Testis (tissue), 3 donors: ENCODE data around the gene S100G. TPM values are rescaled to one million over a fixed set of nuclear protein-coding genes. Genes with fewer than 3 reads are reported as not detected.

Source experiments
- DNase-seq: peaks from one replicate; pipeline ENCODE4 v3.0.0-alpha.2; 2019
- H3K27ac ChIP-seq, 2 donors: fragments of 200-600 bp; sonication (generic); one replicate each; pipeline ENCODE4 v1.5.1; 2019
- H3K27me3 ChIP-seq: fragments of 200-600 bp; sonication (generic); one replicate; pipeline ENCODE4 v1.5.1; 2019
- H3K36me3 ChIP-seq: fragments of 200-600 bp; sonication (generic); one replicate; pipeline ENCODE4 v1.5.1; 2017; ENCODE audit warnings: low read depth; ENCODE audit errors: missing control alignments
- H3K4me1 ChIP-seq: fragments of 200-600 bp; sonication (generic); one replicate; pipeline ENCODE4 v1.5.1; 2019
- H3K4me3 ChIP-seq, 2 donors: fragments of 200-600 bp; sonication (generic); one replicate each; pipeline ENCODE4 v1.5.1; 2017 to 2019
- H3K9me3 ChIP-seq: fragments of 200-600 bp; sonication (generic); one replicate; pipeline ENCODE4 v1.5.1; 2017
- CTCF ChIP-seq, 3 experiments: fragments of 450-650 bp in 2 of 3; fragments of 200-600 bp in 1 of 3; sonication (generic) in 1 of 3; IDR thresholded peaks; one replicate each; pipeline ENCODE4 v1.5.1; 2016 to 2019; ENCODE audit warnings: antibody characterized with exemption in 3 of 3, mild to moderate bottlenecking in 2 of 3, moderate library complexity in 1 of 3
- POLR2A ChIP-seq: fragments of 450-650 bp; IDR thresholded peaks from one replicate; pipeline ENCODE4 v1.6.1; 2017; ENCODE audit warnings: antibody characterized with exemption, mild to moderate bottlenecking, moderate library complexity
- WGBS, 2 donors: methylation state at CpG; one replicate each; pipeline ENCODE4 v1.1.5; 2018; 5-methylcytosine and 5-hydroxymethylcytosine counted together
- intact Hi-C: fragments of 100-400 bp; cut with DNase I; formaldehyde crosslinking; loops from one replicate; pipeline ENCODE4 v1.15.1; 2023; ENCODE audit warnings: low total_unique reads
- polyA plus RNA-seq: library from polyadenylated mRNA; stranded (reverse); fragments of 350-450 nt; fragmentation: Illumina TruSeq; extraction: RNeasy Lipid Tissue Mini Kit (QIAGEN cat#74804); gene quantifications from one replicate; pipeline ENCODE4 v1.2.3, GENCODE V29; 2014; ENCODE audit warnings: low read depth, low replicate concordance; ENCODE audit not compliant: insufficient read depth
- total RNA-seq, 2 donors: library from RNA; depleted of rRNA; stranded (reverse); fragments of >200 nt; gene quantifications; one replicate each; pipeline ENCODE4 v1.2.3, GENCODE V29; 2016

Gene S100G
- total and polyA plus RNA-seq, 3 donors from 2014 or later = not detected

DNA sequence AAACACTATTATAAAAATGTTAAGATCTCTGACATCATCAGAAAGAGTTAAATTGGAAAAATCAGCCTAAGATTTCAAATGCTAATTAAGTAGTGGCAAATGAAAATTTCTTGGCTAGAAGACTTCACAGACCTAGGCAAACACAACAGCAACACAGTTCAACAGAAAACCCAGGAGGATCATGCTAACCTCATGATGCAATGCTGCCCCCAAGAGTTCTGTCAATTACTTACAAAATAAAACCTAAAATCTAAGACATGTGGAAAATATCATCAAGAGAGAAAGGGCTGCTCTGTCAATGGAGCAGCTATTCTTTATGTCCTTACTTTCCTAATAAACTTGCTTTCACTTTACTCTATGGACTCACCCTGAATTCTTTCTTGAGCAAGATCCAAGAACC lies 21.0 kb downstream of the S100G start:
- Histone ChIP-seq H3K36me3 (no peaks in the 10 kb centered on the region), H3K4me3 (no peak overlapping the region), H3K4me1 (no peaks in the 10 kb centered on the region), H3K9me3 (no peaks in the 10 kb centered on the region), H3K27ac (no peak overlapping the region), H3K27me3 (no peaks in the 10 kb centered on the region)
- TF ChIP-seq POLR2A (no peak), CTCF (IDR thresholded peaks at IDR 0.05) (no peak)
- peak; percentile 19 for DNase-seq
- intact Hi-C loops = no loop called here

DNA sequence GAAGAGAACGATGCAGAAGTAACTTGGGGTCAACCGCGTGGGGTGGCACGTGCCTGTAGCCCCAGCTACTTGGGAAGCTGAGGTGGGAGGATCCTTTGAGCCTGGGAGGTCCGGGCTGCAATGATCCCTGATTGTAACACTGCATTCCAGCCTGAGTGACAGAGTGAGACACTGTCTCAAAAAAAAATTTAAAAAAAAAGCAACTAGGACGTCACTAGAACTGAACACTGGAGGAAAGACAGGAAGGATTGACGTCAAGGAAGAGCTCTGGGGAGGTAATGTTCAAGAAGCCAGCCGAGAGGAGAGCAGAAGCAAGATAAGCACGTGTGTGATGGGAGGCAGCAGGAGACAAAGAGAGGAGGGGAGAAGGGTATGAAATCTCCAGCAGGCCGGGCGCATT lies 28.7 kb downstream of the S100G start:
- intact Hi-C loops = no loop called here
- no peak for TF ChIP-seq CTCF (IDR thresholded peaks at IDR 0.05)
- TF ChIP-seq POLR2A = no peak
- Histone ChIP-seq H3K4me3 (no peak overlapping the region), H3K36me3 (no peaks in the 10 kb centered on the region), H3K27me3 (no peaks in the 10 kb centered on the region), H3K9me3 (no peaks in the 10 kb centered on the region), H3K4me1 (no peaks in the 10 kb centered on the region), H3K27ac (no peak overlapping the region)
- 61 to 71% methylated on average over 11 of the region's 11 CpGs for WGBS, 2 donors
- DNase-seq = peak; percentile 57

DNA sequence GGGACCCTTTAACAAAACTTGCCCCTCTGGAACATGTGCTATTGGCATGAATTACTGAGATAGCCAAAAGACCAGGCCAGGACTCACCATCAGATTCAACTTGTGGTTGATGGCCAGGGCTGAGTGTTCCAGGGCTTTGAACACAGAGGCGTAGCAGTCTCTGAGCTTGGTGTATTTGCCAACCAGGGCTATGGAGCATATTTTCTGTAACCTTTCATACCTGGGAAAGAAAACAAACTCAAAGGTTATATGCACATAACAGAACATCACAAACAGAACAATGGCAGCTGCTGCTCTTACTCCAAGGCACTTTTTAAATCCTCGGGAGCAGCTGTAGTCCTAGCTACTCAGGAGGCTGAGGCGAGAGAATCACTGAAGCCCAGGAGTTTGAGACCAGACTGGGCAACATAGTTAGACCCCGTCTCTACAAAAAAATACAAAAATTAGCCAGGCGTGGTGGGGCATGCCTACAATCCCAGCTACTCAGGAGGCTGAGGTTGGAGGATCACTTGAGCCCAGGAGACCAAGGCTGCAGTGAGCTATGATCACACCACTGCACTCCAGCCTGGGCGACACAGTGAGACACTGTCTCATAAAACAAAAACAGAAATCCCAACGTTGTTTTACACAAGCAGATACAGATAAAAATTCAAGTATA lies 33.2 kb downstream of the S100G start:
- WGBS, 2 donors = 85 to 99% methylated on average over 6 to 7 of the region's 7 CpGs
- DNase-seq = no peak
- no peaks in the 10 kb centered on the region for H3K36me3 ChIP-seq
- no peak for TF ChIP-seq CTCF (IDR thresholded peaks at IDR 0.05)
- no peak for TF ChIP-seq POLR2A
- no peaks in the 10 kb centered on the region for H3K27me3 ChIP-seq
- no peaks in the 10 kb centered on the region for H3K9me3 ChIP-seq
- H3K27ac ChIP-seq = no peak overlapping the region
- no peaks in the 10 kb centered on the region for H3K4me1 ChIP-seq
- intact Hi-C loops = no loop called here
- no peak overlapping the region for H3K4me3 ChIP-seq

- DNase-seq = no peak
- Histone ChIP-seq H3K9me3 (no peaks in the 10 kb centered on the region), H3K27me3 (no peaks in the 10 kb centered on the region), H3K36me3 (no peaks in the 10 kb centered on the region), H3K27ac (no peak overlapping the region), H3K4me1 (no peaks in the 10 kb centered on the region), H3K4me3 (no peak overlapping the region)
- TF ChIP-seq CTCF (IDR thresholded peaks at IDR 0.05) (no peak), POLR2A (no peak)
- 89 to 100% methylated on average over 3 of the region's 3 CpGs for WGBS, 2 donors
- intact Hi-C loops = no loop called here
These were observed 37.6 kb downstream of the S100G start for GRCh38 chrX:16687514-16687913.

DNA sequence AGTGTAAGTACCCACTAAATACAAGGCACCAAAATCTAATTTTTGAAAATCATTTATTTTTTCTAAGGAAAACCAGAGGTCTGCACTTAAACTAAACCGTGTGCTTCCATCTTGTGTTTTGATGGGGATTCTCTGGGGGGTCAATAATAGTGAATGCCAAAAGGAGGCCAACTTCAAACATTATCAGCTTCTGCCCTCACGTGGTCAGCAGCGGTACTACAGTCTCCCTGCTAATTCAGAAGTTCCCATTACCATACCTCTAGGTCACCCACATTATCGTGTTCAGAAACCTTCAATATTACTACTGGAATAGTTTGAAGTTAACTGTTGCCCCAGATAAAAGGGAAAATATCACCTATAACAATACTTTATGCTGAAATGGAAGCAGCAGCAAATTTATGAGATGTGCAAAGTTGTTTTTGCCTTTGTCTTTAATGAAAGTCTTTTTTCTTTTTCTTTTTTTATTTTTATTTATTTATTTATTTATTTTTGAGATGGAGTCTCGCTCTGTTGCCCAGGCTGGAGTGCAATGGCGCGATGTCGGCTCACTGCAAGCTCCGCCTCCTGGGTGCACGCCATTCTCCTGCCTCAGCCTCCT lies 45.2 kb downstream of the S100G start:
- Histone ChIP-seq H3K27me3 (no peaks in the 10 kb centered on the region), H3K36me3 (no peaks in the 10 kb centered on the region), H3K4me1 (no peaks in the 10 kb centered on the region), H3K4me3 (no peak overlapping the region), H3K27ac (no peak overlapping the region), H3K9me3 (no peaks in the 10 kb centered on the region)
- WGBS, 2 donors = 32 to 47% methylated on average over 10 of the region's 10 CpGs
- intact Hi-C loops = no loop called here
- TF ChIP-seq POLR2A = no peak
- peak; percentile 63 to 79 (median 64) for TF ChIP-seq CTCF (IDR thresholded peaks at IDR 0.05)
- peak; percentile 81 for DNase-seq
